ENCODE results near the gene SRRD. TPM values are rescaled to one million over a fixed set of nuclear protein-coding genes. Genes with fewer than 3 reads are reported as not detected.

SRRD gene
- total and polyA plus RNA-seq, 2 of the 8 experiments (the other 6 are each of a cell fraction or from before 2014, with no cell fraction given), result 17.1 to 25.3 TPM

GRCh38 chr22:26485013-26485412, 1.3 kb downstream of the SRRD start:
- H2AFZ ChIP-seq (ENCODE audit: low read length), result no peak overlapping the region
- peaks cover 12 to 51% of the 10 kb centered on the region in 2 experiments for H3K79me2 ChIP-seq (ENCODE audit: control insufficient read depth in 1 of 2, insufficient read depth in 2 of 2, low read length in 2 of 2)
- DNase-seq (ENCODE audit: low read depth in 1 of 2, low spot score in 2 of 2), result no peak
- H4K8ac ChIP-seq (ENCODE audit: extremely low read depth, insufficient read depth, low read length), result no peak overlapping the region
- H3K23ac ChIP-seq (ENCODE audit: insufficient read length), result no peak overlapping the region
- H3K4me3 ChIP-seq (ENCODE audit: extremely low read depth in 1 of 4, insufficient read depth in 2 of 4, low read depth in 3 of 4, low read length in 4 of 4), result peak overlapping the region in 2 of 4 experiments; percentile 89 to 90; a peak in 4 of 8 replicates
- no peak for FAIRE-seq
- H3K4me1 ChIP-seq (replicated peaks in 1 of 4; ENCODE audit: control insufficient read depth in 3 of 4, insufficient read depth in 4 of 4, low read length in 3 of 4), result peaks cover 0 to 14% (median 6%) of the 10 kb centered on the region in 4 experiments; a peak in 5 of 7 replicates
- H2BK15ac ChIP-seq (ENCODE audit: low read length), result no peak overlapping the region
- no peak overlapping the region for H2BK120ac ChIP-seq (replicated peaks; ENCODE audit: low read depth, low read length)
- no peaks in the 10 kb centered on the region; a peak in 1 of 7 replicates for H3K27me3 ChIP-seq (replicated peaks in 1 of 4; ENCODE audit: control insufficient read depth in 3 of 4, extremely low read depth in 1 of 4, insufficient read depth in 3 of 4, low read length in 3 of 4)
- peaks cover 11% of the 10 kb centered on the region for H3K23me2 ChIP-seq (ENCODE audit: low read depth, low read length)
- no peak overlapping the region for H2BK20ac ChIP-seq (ENCODE audit: low read length)
- H3K36me3 ChIP-seq (ENCODE audit: control insufficient read depth in 2 of 4, insufficient read depth in 4 of 4, low read length in 3 of 4), result peaks cover 9 to 24% (median 24%) of the 10 kb centered on the region in 4 experiments
- ChIA-PET CTCF (ENCODE audit: partially characterized antibody) (interaction anchor here (1.0 to 1.5 kb wide), 3 partner anchors 17 to 184 kb away, joined by 3 to 6 read pairs (median 4); no protein-coding TSS in a partner anchor), POLR2A (ENCODE audit: partially characterized antibody) (interaction anchor here (0.9 to 3.3 kb wide), 9 partner anchors 10 to 176 kb away, joined by 3 to 27 read pairs (median 9); partner anchors contain the start of gene TFIP11)
- H3K4ac ChIP-seq (replicated peaks; ENCODE audit: insufficient read length, low read depth, low read length), result no peak overlapping the region
- no peak overlapping the region for H3K14ac ChIP-seq (ENCODE audit: insufficient read length)
- WGBS, 2 experiments (ENCODE audit: extremely low coverage in 1 of 2, insufficient coverage in 1 of 2, insufficient read length in 1 of 2, insufficient replicate concordance in 2 of 2, low coverage in 1 of 2, low lambda C conversion rate in 2 of 2, missing lambda C conversion rate in 1 of 2), result 88% methylated on average over 7 of the region's 7 CpGs; no CpG with 5 or more reads in 1 of the 2 experiments
- no peak overlapping the region for H4K91ac ChIP-seq (replicated peaks; ENCODE audit: insufficient read length, low read length)
- peaks cover 2% of the 10 kb centered on the region in 2 experiments for H4K20me1 ChIP-seq (replicated peaks in 1 of 2; ENCODE audit: control insufficient read depth in 1 of 2, insufficient read depth in 2 of 2, low read length in 2 of 2)
- H2BK5ac ChIP-seq (ENCODE audit: low read depth, low read length), result no peak overlapping the region
- peak overlapping the region in 1 of 4 experiments; percentile 8; a peak in 1 of 7 replicates for H3K9ac ChIP-seq (replicated peaks in 1 of 4; ENCODE audit: extremely low read depth in 1 of 4, low read depth in 3 of 4, low read length in 3 of 4)
- no peak for TF ChIP-seq SP2 (IDR thresholded peaks at IDR 0.05; ENCODE audit: low read length)
- H3K27ac ChIP-seq (ENCODE audit: low read depth, low read length), result no peak overlapping the region
- H3K4me2 ChIP-seq (ENCODE audit: insufficient read depth in 1 of 2, low read depth in 2 of 2, low read length in 2 of 2), result peak overlapping the region; percentile 79 to 96
- no peak overlapping the region for H3K56ac ChIP-seq (replicated peaks; ENCODE audit: insufficient read length, low read depth, low read length)
- no peak overlapping the region for H2AK5ac ChIP-seq (ENCODE audit: low read depth, low read length)
- H3K18ac ChIP-seq (ENCODE audit: extremely low read depth, low read length), result no peak overlapping the region
- H3K79me1 ChIP-seq (ENCODE audit: low read depth, low read length), result peaks cover 6% of the 10 kb centered on the region; the same call in 1 of the 2 replicates
- H3K9me3 ChIP-seq (ENCODE audit: insufficient read depth in 2 of 2, low read depth in 1 of 2, low read length in 1 of 2), result no peaks in the 10 kb centered on the region
- H2BK12ac ChIP-seq (ENCODE audit: low read depth, low read length), result no peak overlapping the region
- no peak overlapping the region for H4K5ac ChIP-seq (ENCODE audit: insufficient read length, low read depth, low read length)
